ENCODE data around the gene CAT.

Gene CAT

GRCh38 chr11:34499719-34500500, 61.2 kb downstream of the CAT start:
- DNase-seq, result no peak

DNA sequence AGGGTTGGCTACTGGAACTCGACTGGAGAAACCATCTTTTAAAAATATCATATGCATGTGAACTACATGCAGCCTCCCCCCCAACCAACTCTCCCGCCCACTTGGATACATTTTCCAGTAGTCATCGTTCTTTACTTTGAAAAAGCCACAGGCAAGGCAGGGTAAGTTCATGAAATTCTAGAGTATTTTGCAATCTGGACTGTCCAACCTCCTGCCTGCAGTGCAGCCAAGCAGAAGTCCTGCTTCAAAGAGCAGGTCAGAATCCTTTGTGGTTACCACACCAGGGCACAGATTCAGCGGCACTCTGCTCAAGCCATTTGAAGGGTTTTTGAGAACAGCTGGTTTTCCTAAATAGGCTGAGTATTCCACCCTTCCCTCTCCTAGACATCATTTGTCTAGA, 62.8 kb downstream of the CAT start:
- DNase-seq, result no peak

DNA sequence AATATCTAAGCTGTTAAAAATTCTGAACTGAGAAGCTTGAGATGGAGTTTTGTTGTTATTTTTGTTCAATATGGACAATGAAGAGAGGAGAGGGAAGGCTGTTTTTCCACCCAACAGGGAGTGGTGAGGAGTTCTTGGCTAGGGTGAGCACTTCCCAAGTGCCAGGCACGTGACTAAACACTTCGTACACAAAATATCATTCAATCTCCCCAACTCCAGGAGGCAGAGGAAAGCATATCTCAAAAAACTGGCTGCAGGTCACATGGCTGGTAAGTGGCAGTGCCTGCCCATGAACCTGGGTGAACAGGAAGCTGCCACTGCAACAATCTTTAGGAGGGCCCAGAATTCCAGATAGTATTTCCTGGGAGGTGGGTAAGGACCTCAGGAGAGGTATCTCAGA, 63.2 kb downstream of the CAT start:
- DNase-seq, result no peak

DNA sequence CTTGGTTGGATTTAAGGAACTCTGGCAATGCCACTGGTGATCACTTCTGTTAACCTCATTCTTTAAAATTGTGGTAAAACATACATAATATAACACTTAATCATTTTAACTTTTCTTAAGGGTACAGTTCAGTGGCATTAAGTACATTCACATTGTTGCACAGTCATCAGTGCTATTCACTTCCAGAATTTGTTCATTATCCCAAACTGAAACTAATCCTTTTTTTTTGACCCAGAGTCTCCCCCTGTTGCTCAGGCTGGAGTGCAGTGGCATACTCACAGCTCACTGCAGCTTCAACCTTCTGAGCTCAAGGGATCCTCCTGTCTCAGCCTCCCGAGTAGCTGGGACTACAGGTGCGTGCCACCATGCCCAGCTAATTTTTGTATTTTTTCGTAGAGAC, 64.2 kb downstream of the CAT start:
- DNase-seq, result no peak

GRCh38 chr11:34505874-34506273, 67.1 kb downstream of the CAT start:
- no peak for DNase-seq

GRCh38 chr11:34507156-34507555, 68.4 kb downstream of the CAT start:
- no peak for DNase-seq

- no peak for DNase-seq
Measured at GRCh38 chr11:34507610-34508009, 68.9 kb downstream of the CAT start.

- no peak for DNase-seq
Measured at GRCh38 chr11:34508524-34508923, 69.8 kb downstream of the CAT start.

DNA sequence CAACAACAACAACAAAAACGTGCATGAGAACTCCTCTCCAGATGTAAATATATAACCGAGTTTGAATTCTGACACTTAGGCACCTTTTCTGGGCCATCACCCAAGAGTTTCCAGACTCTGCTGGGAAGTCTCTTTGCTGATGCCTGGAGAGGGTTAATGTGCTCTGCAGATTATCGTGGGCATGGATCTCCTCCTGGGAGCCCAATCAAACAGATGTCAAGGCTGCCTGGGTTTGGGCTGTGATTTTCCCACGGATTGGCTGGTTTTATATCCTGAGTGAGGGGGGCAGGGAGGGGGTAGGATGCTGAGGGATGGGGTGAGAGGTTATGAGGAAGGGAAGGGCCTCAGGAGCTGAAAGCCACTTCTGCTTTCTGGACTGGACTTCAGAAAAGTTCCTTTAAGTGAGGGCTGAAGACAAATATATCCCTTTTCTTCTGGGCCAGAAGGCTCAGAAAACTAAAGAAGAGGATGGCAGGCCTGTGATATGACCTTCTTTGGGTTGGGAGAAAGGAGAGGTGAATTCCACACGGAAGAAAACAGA, 70.7 kb downstream of the CAT start:
- no peak for DNase-seq

GRCh38 chr11:34510218-34510617, 71.5 kb downstream of the CAT start:
- DNase-seq, result no peak

DNA sequence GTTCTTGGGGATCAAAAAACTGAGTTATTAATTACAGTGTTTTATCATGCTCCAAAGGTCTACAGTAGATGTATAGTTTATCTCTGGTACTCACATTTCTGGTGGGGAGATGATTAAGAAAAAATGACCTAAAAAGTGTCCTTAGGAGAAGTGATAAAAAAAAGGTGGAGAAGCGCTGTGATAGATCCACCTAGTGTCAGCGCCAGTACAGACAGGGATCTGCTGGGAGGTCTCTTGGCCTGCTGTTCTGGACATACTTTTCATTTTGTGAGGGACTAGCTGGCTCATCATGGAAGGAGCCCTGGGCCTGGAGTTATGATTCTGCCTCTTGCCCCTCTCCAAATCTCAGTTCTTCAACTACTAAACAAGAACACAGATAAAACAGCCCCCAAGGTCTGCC, 71.9 kb downstream of the CAT start:
- no peak for DNase-seq

- DNase-seq, result peak; percentile 39 to 43
Measured at GRCh38 chr11:34512840-34513681, 74.3 kb downstream of the CAT start.

GRCh38 chr11:34513682-34514449, 75.1 kb downstream of the CAT start, which contains the start of gene ELF5:
ELF5 (minus strand) TSS chr11:34513794; CDS start chr11:34505749, 8,045 bp downstream.
- no peak for DNase-seq

- DNase-seq, result no peak
Measured at GRCh38 chr11:34514597-34514996, 75.9 kb downstream of the CAT start.

DNA sequence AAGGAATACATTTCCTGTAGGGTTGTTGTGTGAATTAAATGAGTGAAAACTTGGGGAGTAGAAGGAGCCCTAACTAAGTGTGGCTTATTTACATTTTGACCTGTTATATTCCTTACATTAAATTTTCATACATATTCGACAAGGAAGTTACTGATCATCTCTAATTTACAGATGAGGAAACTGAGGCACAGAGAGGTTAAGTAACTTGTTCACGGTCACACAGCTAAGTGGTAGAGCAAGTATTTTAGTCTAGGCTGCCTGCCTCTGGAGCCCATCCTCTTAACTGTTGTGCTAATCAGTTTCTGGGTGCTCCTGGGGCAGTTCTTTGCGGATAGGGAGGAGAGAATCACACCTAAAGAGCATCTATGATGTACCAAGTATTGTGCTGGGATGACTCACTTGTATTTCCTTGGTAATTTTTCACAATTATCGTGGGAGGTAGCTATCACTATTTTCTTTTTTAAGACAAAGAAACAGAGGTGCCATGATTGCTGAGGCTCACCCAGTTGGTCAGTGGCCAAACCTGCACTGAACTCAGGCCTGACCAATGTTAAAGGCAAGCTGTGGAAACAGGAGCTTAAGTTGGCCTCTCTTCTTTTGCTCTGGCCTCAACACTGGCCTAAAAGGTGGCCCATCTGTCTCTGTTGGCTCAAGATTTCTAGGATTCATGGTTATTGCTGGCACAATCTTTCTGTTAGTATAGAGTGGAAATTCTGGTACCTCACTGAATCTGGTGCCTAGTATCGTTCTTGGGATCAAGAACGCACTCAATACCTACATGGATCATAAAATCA, 77.7 kb downstream of the CAT start:
- DNase-seq, result no peak

GRCh38 chr11:34519595-34520235, 81.0 kb downstream of the CAT start:
- no peak for DNase-seq

GRCh38 chr11:34521265-34521664, 82.5 kb downstream of the CAT start:
- DNase-seq, result no peak
